ENCODE results near the gene RFC3.

RFC3 gene

GRCh38 chr13:33817901-33818706 lies at the start of gene RFC3:
TSS of gene RFC3 (plus strand) at chr13:33818149. CDS start at chr13:33818179, 30 bp downstream.
- Histone ChIP-seq H3K36me3 (ENCODE audit: insufficient read depth, low read length) (no peaks in the 10 kb centered on the region), H3K4me3 (ENCODE audit: low read length, poor library complexity, severe bottlenecking) (peak within 1 kb of the TSS; percentile 90), H4K20me1 (ENCODE audit: insufficient read depth, low read length, poor library complexity, severe bottlenecking) (peaks cover 21% of the 10 kb centered on the region), H3K4me2 (ENCODE audit: low read depth, low read length, poor library complexity, severe bottlenecking) (peak within 1 kb of the TSS; percentile 75), H3K9ac (ENCODE audit: low read depth, low read length, poor library complexity, severe bottlenecking) (peak within 1 kb of the TSS; percentile 91), H3F3A (ENCODE audit: low read depth) (no peaks in the 10 kb centered on the region), H3K27me3 (ENCODE audit: insufficient read depth, low read length, poor library complexity, severe bottlenecking) (peaks cover 24% of the 10 kb centered on the region), H3K9me3 (ENCODE audit: insufficient read depth, low read depth, low read length) (no peaks in the 10 kb centered on the region), H3K79me2 (ENCODE audit: insufficient read depth, low read length) (peaks cover 49% of the 10 kb centered on the region), H2AFZ (ENCODE audit: low read length) (peak within 1 kb of the TSS; percentile 100), H3K4me1 (ENCODE audit: insufficient read depth, low read length, poor library complexity, severe bottlenecking) (peaks cover 35% of the 10 kb centered on the region), H3K9me2 (replicated peaks; ENCODE audit: low read depth, low read length) (no peaks in the 10 kb centered on the region)
- TF ChIP-seq CTCF (conservative IDR thresholded peaks at IDR 0.05; ENCODE audit: low read length) (0 out of 2 replicates have a peak, but pooled peaks have one; percentile 10), EZH2phosphoT487 (IDR thresholded peaks at IDR 0.05; ENCODE audit: borderline replicate concordance) (no peak)

GRCh38 chr13:33771296-33771695 lies 46.7 kb upstream of the RFC3 start:
- no peaks in the 10 kb centered on the region for H3F3A ChIP-seq (ENCODE audit: low read depth)
- H3K9me2 ChIP-seq (replicated peaks; ENCODE audit: low read depth, low read length): no peaks in the 10 kb centered on the region
- no peaks in the 10 kb centered on the region for H3K79me2 ChIP-seq (ENCODE audit: insufficient read depth, low read length)
- no peak for TF ChIP-seq CTCF (conservative IDR thresholded peaks at IDR 0.05; ENCODE audit: low read length)
- no peak for TF ChIP-seq EZH2phosphoT487 (IDR thresholded peaks at IDR 0.05; ENCODE audit: borderline replicate concordance)
- no peaks in the 10 kb centered on the region for H3K27me3 ChIP-seq (ENCODE audit: insufficient read depth, low read length, poor library complexity, severe bottlenecking)
- H2AFZ ChIP-seq (ENCODE audit: low read length): no peak overlapping the region
- H3K4me3 ChIP-seq (ENCODE audit: low read length, poor library complexity, severe bottlenecking): no peak overlapping the region
- H4K20me1 ChIP-seq (ENCODE audit: insufficient read depth, low read length, poor library complexity, severe bottlenecking): no peaks in the 10 kb centered on the region
- H3K9me3 ChIP-seq (ENCODE audit: insufficient read depth, low read depth, low read length): no peaks in the 10 kb centered on the region
- no peaks in the 10 kb centered on the region for H3K4me1 ChIP-seq (ENCODE audit: insufficient read depth, low read length, poor library complexity, severe bottlenecking)
- no peak overlapping the region for H3K9ac ChIP-seq (ENCODE audit: low read depth, low read length, poor library complexity, severe bottlenecking)
- no peak overlapping the region for H3K4me2 ChIP-seq (ENCODE audit: low read depth, low read length, poor library complexity, severe bottlenecking)
- H3K36me3 ChIP-seq (ENCODE audit: insufficient read depth, low read length): no peaks in the 10 kb centered on the region

GRCh38 chr13:33773790-33774462 lies 44.0 kb upstream of the RFC3 start:
- Histone ChIP-seq H3K36me3 (ENCODE audit: insufficient read depth, low read length) (no peaks in the 10 kb centered on the region), H3K4me2 (ENCODE audit: low read depth, low read length, poor library complexity, severe bottlenecking) (no peak overlapping the region), H3K9me2 (replicated peaks; ENCODE audit: low read depth, low read length) (no peaks in the 10 kb centered on the region), H3K4me1 (ENCODE audit: insufficient read depth, low read length, poor library complexity, severe bottlenecking) (no peaks in the 10 kb centered on the region), H3K9ac (ENCODE audit: low read depth, low read length, poor library complexity, severe bottlenecking) (no peak overlapping the region), H3K4me3 (ENCODE audit: low read length, poor library complexity, severe bottlenecking) (no peak overlapping the region), H4K20me1 (ENCODE audit: insufficient read depth, low read length, poor library complexity, severe bottlenecking) (no peaks in the 10 kb centered on the region), H2AFZ (ENCODE audit: low read length) (no peak overlapping the region), H3K9me3 (ENCODE audit: insufficient read depth, low read depth, low read length) (no peaks in the 10 kb centered on the region), H3F3A (ENCODE audit: low read depth) (no peaks in the 10 kb centered on the region), H3K79me2 (ENCODE audit: insufficient read depth, low read length) (no peaks in the 10 kb centered on the region), H3K27me3 (ENCODE audit: insufficient read depth, low read length, poor library complexity, severe bottlenecking) (no peaks in the 10 kb centered on the region)
- TF ChIP-seq CTCF (conservative IDR thresholded peaks at IDR 0.05; ENCODE audit: low read length) (no peak), EZH2phosphoT487 (IDR thresholded peaks at IDR 0.05; ENCODE audit: borderline replicate concordance) (no peak)

Measured in Loucy (cell line).